TTC549 (cell line): ENCODE measurements around the gene EIF5AL1.
"Not testable (repeated sequence)": the region's sequence is repeated elsewhere in the genome, so short reads cannot be mapped to it uniquely, and the experiment has no call there.

ENCODE experiments used
- FAIRE-seq: peaks from 2 replicates; lab custom pipeline; 2012; peaks lifted over from hg19 to GRCh38; lab: Jason Lieb, UNC

EIF5AL1 gene

GRCh38 chr10:79511891-79512583 lies at the start of gene EIF5AL1:
TSS of gene EIF5AL1 (plus strand) at chr10:79512533. CDS start at chr10:79512650, 117 bp downstream.
- FAIRE-seq = not testable (repeated sequence)

DNA sequence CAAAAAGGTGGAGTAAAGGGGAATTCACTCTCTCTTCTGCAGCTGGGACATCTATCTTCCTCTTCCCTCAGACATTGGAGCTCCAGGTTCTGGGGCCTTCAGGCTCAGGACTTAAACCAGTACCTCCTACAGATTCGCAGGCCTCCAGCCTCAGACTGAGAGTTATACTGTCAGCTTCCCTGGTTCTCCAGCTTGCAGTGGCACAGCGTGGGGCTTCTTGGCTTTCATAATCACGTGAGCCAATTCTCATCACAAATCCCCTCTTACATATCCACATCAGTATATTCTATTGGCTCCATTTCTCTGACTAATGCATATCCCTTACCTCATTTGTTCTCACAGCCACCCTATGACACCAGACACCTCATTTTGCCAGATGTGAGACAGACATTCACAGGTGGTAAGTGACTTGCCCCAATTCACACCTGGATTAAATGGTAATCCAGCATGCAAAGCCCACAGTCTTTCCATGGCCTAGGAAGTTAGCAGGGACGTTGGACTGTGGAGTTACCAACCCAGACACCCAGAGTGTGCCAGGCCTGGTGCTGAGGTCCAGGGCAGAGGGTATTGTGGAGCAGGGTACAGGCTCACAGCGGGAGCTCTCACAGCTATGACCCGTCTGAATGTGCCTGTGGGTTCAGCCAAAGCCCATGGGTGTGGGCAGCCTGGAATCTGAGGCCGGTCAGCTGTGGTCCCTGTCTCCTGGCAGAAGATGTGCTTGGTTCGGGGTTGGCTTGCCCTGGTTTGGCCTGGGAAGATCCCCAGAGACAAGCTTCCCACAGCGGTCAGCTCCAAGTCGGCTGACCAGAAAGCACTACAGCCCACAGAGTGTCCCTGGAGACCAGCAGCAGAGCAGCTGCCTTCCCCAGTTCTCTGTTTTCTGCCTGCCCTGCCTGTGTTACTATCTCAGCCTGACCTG lies 48.5 kb upstream of the EIF5AL1 start:
- no peak for FAIRE-seq

- no peak for FAIRE-seq
Measured at GRCh38 chr10:79465341-79465740, 47.0 kb upstream of the EIF5AL1 start.

DNA sequence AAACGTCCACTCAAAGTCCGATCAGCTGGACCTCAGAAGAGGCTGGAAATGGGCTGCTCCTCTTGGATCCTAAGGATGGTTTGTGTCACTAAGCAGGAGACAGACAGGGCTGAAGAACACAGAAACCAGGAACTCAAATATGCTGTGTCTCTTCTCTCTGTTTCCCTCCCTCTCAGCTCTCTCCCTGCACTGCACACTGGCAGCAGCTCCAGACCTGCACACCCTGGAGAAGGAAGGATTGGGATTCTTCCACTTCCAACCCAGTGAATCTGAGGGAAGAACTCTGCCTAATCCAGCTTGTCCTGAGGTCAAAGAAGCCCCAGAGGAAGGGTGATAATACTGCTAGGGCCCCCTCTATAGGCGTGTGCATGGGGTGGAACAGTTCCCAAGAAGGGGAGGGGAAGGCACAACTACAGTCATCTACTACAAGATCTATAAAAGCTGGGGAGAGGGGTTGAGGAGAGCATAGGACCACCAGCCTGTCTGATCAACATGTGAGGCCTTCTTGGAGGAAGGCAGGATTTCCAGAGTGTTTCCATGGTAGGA lies 44.2 kb upstream of the EIF5AL1 start:
- FAIRE-seq = no peak

DNA sequence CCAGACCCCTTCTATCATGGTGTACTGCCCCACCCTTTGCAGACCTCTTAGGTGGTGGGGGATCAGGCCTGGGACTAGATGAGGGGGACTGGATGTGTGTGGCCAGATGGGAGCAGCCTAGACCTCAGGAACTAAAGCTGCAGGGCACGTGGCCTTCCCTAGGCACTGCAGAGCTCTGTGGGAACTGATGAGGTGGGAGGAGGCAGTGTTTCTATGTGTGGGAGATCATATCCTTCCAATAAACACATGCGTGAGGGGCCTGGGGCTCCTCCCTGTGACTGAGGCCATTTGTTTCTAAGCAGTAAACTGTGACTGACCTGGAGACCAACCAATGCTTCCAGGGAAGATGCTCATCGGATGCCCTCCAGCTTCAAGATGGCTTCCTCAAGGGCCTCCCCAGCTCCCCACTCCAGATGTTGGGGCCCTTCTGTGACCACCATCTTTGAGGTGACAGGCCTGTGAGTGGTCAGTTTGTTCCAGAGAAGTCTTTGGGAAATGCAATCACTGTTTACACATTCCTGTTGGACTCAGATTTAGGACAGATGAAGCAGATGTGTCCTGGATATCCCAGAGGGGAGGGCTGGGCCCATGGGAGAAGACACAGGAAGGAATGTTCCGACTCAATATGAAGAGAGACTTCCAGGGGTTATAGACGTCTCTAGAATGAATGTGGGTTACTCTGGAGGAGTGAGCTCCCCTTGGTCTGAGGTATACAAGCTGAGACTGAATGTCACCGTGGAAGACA lies 43.3 kb upstream of the EIF5AL1 start:
- FAIRE-seq = no peak

GRCh38 chr10:79470096-79470495 lies 42.2 kb upstream of the EIF5AL1 start:
- FAIRE-seq = no peak

- no peak for FAIRE-seq
Measured at GRCh38 chr10:79471776-79472175, 40.6 kb upstream of the EIF5AL1 start.

DNA sequence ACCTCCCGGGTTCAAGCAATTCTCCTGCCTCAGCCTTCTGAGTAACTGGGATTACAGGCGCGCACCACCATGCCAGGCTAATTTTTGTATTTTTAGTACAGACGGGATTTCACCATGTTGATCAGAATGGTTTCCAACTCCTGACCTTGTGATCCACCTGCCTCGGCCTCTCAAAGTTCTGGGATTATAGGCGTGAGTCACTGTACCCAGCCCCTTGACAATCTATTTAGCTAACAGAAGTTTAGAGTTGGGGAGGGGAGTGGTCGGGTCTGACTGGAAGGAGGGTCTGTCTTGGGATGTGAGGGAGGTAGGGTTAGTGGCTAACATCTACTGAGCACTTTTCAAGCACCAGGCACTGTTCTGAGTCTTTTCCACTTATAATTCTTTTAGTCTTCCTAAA lies 39.9 kb upstream of the EIF5AL1 start:
- FAIRE-seq = no peak

- no peak for FAIRE-seq
Measured at GRCh38 chr10:79472951-79473350, 39.4 kb upstream of the EIF5AL1 start.

DNA sequence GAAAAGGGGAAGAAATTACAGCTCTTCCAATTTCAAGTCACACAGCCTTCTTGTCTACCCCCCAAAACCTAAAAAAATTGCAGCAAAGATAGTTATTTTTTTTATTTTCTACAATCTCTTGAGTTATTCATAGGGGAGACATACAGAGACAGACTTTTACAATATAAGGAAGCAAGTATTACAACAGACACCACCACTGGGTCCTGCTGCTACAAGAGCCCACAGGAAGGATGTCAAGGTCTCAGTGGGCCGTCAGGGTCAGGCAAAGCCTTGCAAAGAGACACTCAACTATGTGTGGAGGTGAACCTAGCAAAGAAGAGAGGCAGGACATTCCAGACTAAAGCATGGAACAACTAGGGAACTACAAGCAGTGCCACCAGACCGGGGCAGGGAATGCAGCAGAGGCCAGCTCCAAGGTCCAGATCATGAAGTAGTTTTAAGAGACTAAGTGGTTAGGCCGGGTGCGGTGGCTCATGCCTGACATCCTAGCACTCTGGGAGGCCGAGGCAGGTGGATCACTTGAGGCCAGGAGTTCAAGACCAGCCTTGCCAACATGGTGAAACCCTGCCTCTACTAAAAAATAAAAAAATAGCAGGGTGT lies 38.7 kb upstream of the EIF5AL1 start:
- FAIRE-seq = no peak

DNA sequence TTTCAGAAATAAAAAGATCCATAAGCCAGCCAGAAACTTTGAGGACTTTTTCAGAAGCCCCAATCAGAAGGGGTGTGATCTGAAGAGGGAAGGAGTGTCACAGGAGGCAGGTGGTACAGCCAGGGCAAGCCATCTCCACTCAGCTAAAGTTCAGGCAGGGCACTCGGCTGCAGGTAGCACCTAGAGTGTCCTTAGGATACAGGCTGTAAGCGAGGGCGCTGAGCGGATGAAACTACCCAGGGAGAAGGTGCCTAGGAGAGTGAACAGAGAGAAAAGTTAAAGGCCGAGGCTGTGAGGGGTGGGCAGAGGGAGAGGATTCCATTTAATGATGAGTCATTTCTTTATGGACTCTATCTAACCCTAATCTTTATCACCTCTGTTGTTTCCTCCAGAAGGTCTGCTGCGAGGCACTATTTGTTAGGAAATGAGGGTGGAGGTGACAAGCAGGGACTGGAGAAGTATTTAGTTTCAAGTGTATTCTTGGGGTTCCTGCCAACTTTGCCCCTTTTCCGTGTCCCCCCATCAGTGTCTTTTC lies 37.1 kb upstream of the EIF5AL1 start:
- FAIRE-seq = no peak

DNA sequence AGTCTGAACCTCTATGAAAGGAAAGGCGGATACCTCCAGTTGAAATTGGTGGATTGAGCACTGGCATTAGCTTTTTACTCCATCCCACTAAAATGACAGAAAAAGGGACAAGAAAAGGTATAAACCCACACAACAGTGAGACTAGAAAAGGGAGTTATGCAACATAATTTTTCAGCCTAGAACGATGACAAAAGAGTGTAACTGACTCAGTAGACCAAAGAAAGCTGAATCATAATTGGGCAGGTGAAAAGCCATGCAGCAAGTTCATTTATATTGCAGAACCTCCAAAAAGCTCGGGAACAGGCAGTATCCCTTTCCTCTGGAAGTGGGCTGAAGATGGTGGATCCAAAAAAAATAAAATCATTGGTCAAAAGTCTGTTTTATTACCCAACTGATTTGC lies 36.5 kb upstream of the EIF5AL1 start:
- FAIRE-seq = no peak

DNA sequence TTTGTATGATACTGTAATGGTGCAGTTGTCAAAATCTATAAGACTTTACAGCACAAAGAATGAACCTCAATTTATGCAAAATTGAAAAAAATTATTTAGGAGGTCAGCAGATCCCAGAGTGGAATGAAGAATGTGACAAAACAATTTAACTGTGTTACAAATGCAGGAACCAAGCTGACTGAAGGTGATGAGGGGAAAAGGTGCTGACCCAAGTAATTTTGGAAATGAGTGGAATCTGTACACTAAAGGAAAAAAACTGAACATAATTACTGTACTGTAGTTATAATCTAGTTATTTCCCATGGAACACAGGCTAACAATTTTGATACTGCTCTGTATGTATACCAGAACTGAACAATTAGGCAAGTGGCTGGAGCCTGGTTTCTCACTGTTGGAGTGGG lies 35.7 kb upstream of the EIF5AL1 start:
- FAIRE-seq = no peak

- no peak for FAIRE-seq
Measured at GRCh38 chr10:79477456-79477855, 34.9 kb upstream of the EIF5AL1 start.

DNA sequence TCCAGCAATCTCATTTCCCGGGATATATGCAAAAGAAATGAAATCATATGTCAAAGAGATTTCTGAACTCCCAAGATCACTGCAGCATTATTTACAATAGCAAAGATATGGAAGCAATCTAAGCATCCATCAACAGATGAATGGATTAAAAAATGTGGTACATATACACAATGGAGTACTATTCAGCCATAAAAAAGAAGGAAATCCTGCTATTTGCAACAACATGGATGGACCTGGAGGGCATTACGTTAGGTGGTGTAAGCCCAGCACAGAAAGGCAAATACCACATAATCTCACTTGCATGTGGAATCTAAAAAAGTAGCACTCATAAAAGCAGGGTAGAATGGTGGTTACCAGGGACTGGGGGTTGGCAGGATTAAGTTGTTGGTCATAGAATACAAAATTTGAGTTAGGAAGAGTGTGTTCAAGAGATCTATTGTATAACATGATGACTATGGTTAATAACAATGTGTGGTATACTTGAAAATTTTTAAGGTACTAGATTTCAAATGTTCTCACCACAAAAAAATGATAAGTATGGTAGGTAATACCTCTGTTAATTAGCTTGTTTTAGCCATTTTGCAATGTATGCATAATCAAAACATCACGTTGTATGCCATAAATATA lies 32.9 kb upstream of the EIF5AL1 start:
- no peak for FAIRE-seq

GRCh38 chr10:79482304-79482703 lies 30.0 kb upstream of the EIF5AL1 start:
- FAIRE-seq = no peak

- FAIRE-seq = no peak
Measured at GRCh38 chr10:79482741-79483140, 29.6 kb upstream of the EIF5AL1 start.

DNA sequence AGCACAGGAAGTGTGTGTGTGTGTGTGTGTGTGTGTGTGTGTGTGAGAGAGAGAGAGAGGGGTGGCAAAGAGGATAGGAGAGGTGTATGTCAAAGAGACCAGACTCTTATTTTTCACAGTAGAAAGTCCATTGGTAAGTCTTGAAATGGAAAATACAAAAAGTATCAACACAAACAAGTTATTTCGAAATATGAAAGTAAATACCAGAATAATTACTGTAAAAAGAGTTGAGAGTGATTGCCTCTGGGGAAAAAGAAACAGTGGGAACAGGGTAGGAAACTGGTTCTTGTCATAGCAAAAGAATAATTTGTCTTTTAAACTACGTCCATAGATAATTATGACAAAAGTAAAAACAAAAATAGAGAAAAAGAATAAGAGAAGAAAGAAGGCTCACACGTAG lies 29.0 kb upstream of the EIF5AL1 start:
- FAIRE-seq = no peak

GRCh38 chr10:79483948-79484347 lies 28.4 kb upstream of the EIF5AL1 start:
- FAIRE-seq = no peak

- no peak for FAIRE-seq
Measured at GRCh38 chr10:79484476-79484875, 27.9 kb upstream of the EIF5AL1 start.
